ENCODE measurements around the gene LIMS2.

LIMS2 gene

DNA sequence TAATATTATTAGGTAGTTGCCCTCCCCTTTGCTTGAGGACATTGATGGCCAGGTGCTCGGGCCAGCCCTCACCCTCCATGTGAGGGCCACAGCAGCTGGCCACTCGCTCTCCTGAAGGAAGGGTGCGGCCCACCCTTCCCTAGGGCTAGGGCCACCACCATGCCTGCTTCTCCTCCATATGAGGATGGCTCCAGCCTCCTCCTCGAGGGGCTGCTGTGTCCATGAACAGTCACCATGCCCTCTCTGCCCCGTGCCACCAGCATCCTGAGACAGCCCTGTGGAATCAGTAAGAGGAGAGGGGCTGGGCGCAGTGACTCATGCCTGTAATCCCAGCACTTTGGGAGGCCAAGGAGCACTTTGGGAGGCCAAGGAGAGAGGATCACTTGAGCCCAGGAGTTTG lies 27.0 kb downstream of the LIMS2 start:
- no peak for DNase-seq (ENCODE audit: low read depth)
- TF ChIP-seq MYC (IDR thresholded peaks at IDR 0.05; ENCODE audit: low read depth, low read length) (no peak), POLR2A (IDR thresholded peaks at IDR 0.05; ENCODE audit: extremely low read depth, insufficient read length) (no peak), MAX (IDR thresholded peaks at IDR 0.05; ENCODE audit: low read depth, low read length) (no peak), CTCF (IDR thresholded peaks at IDR 0.05; ENCODE audit: low read depth, low read length) (no peak)
- H3K4me3 ChIP-seq (ENCODE audit: low read depth, low read length) = no peak overlapping the region

GRCh38 chr2:127647242-127648190 lies 27.8 kb downstream of the LIMS2 start:
- TF ChIP-seq MYC (IDR thresholded peaks at IDR 0.05; ENCODE audit: low read depth, low read length) (no peak), POLR2A (IDR thresholded peaks at IDR 0.05; ENCODE audit: extremely low read depth, insufficient read length) (no peak), CTCF (IDR thresholded peaks at IDR 0.05; ENCODE audit: low read depth, low read length) (no peak), MAX (IDR thresholded peaks at IDR 0.05; ENCODE audit: low read depth, low read length) (no peak)
- no peak for DNase-seq (ENCODE audit: low read depth)
- H3K4me3 ChIP-seq (ENCODE audit: low read depth, low read length) = no peak overlapping the region

GRCh38 chr2:127646487-127647241 lies 28.7 kb downstream of the LIMS2 start:
- H3K4me3 ChIP-seq (ENCODE audit: low read depth, low read length) = no peak overlapping the region
- TF ChIP-seq CTCF (IDR thresholded peaks at IDR 0.05; ENCODE audit: low read depth, low read length) (no peak), POLR2A (IDR thresholded peaks at IDR 0.05; ENCODE audit: extremely low read depth, insufficient read length) (no peak), MYC (IDR thresholded peaks at IDR 0.05; ENCODE audit: low read depth, low read length) (no peak), MAX (IDR thresholded peaks at IDR 0.05; ENCODE audit: low read depth, low read length) (no peak)
- no peak for DNase-seq (ENCODE audit: low read depth)

- no peak for DNase-seq (ENCODE audit: low read depth)
- H3K4me3 ChIP-seq (ENCODE audit: low read depth, low read length) = no peak within 1 kb of the TSS
- no peak for TF ChIP-seq MAX (IDR thresholded peaks at IDR 0.05; ENCODE audit: low read depth, low read length)
- TF ChIP-seq MYC (IDR thresholded peaks at IDR 0.05; ENCODE audit: low read depth, low read length) = no peak
- no peak for TF ChIP-seq CTCF (IDR thresholded peaks at IDR 0.05; ENCODE audit: low read depth, low read length)
- TF ChIP-seq POLR2A (IDR thresholded peaks at IDR 0.05; ENCODE audit: extremely low read depth, insufficient read length) = no peak
Measured at GRCh38 chr2:127645395-127646291, 29.7 kb downstream of the LIMS2 start, which contains the start of gene GPR17. Gene GPR17 (plus strand): TSS chr2:127646153. CDS start chr2:127650736, 4,583 bp downstream.

DNA sequence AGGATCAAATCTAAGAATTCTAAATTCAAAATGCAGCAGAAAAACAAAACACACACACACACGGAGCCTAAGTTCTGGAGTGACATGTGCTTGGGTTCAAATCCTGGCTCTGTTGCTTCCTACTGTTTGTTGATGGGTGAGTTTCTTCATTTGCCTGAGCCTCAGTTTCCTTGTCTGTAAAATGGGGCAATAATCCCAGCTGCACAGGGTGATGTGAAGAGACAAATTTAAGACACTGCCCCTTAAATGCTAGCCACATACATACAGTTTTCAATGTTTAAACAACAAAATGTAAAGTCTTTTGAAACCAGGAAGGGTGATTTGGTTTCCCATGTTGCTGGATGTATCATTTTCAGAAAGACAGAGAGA lies 30.3 kb downstream of the LIMS2 start:
- no peak for DNase-seq (ENCODE audit: low read depth)
- no peak for TF ChIP-seq MYC (IDR thresholded peaks at IDR 0.05; ENCODE audit: low read depth, low read length)
- TF ChIP-seq CTCF (IDR thresholded peaks at IDR 0.05; ENCODE audit: low read depth, low read length) = no peak
- no peak for TF ChIP-seq POLR2A (IDR thresholded peaks at IDR 0.05; ENCODE audit: extremely low read depth, insufficient read length)
- no peak for TF ChIP-seq MAX (IDR thresholded peaks at IDR 0.05; ENCODE audit: low read depth, low read length)
- no peak overlapping the region for H3K4me3 ChIP-seq (ENCODE audit: low read depth, low read length)

Data from NB4 (cell line).